GM18868 (cell line): ENCODE measurements around the gene ZCCHC4.

Experiments used
- ATAC-seq: cut with Tn5 transposase; IDR thresholded peaks from one replicate; pipeline ENCODE4 v1.9.1; 2021; ENCODE audit warnings: mild to moderate bottlenecking, moderate library complexity; ENCODE audit not compliant: unreplicated experiment

ZCCHC4 gene

GRCh38 chr4:25312496-25313200 lies at the start of gene ZCCHC4:
Gene ZCCHC4, plus strand, starts transcription at chr4:25312774. Its CDS starts 36 bp downstream, at chr4:25312810.
- peak; percentile 82 for ATAC-seq

- ATAC-seq, result no peak
Observed at GRCh38 chr4:25271866-25272265, 40.7 kb upstream of the ZCCHC4 start.

GRCh38 chr4:25280210-25280609 lies 32.4 kb upstream of the ZCCHC4 start:
- ATAC-seq, result no peak

DNA sequence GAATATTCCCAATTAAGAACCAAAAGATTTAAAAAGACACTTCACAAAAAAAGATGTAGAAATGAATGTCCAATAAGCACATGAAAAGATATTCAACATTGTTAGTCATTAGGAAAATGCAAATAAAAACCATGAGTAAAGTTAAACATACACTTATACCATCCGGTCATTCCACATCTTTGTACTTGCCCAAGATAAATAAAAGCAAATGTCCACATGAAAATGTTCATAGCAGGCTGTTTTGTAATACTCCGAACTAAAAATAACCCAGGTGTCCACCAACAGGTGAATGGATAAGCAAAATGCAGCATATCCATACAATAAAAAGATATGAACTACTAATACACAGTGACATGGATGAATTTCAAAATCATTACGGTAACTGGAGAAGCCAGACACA lies 28.6 kb upstream of the ZCCHC4 start:
- ATAC-seq, result no peak

- ATAC-seq, result no peak
Observed at GRCh38 chr4:25284466-25284865, 28.1 kb upstream of the ZCCHC4 start.

DNA sequence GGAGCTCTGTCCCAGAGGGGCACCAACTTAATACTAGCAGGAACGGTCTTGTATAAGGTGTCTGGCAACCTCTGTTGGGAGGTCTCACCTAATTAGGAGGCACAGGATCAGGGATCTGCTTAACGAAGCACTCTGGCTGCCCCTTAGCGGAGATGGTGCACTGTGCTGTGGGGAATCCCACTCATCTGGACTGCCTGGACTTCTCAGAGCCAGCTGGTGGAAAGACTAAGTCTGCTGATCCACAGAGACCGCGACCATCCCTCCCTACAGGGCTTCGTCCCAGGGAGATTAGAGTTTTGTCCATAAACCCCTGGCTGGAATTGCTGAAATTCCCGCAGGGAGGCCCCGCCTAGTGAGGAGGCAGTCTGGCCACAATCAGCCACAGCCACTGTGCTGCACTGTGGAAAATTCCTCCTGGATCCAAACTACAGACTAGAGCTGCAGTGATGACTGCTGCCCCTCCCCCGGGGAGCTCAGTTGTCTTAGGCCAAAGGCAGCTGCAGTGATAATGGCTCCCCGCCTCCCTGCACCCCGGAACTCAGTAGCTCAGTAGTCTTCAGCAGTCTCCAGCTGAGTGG lies 22.0 kb upstream of the ZCCHC4 start:
- ATAC-seq, result no peak

DNA sequence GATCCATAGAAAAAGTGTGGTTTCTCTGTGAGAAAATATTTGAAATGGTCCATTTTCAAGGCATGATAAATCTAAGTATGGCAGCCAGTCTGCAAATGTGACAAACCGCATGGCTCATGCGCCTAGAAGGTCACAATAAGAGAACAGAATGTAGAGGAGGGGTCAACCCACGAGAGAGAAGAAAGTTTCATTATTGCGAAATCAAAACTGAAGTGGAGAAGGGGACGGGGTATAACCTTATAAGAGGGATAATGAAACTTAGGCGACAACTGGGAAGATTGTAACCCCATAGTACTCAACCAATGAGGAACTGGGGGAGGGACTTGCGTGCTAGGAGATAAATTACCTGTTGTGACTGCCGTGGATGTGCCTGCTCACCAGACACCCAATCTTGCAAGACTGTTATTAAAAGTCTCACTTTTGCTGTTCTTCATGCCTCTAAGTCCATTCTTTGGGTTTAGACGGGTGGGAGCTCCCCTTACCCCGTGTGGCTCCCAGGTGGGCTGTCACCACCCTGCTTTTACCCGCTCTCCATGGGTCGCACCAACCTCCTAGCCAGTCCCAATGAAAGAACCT lies 21.3 kb upstream of the ZCCHC4 start:
- ATAC-seq, result no peak

DNA sequence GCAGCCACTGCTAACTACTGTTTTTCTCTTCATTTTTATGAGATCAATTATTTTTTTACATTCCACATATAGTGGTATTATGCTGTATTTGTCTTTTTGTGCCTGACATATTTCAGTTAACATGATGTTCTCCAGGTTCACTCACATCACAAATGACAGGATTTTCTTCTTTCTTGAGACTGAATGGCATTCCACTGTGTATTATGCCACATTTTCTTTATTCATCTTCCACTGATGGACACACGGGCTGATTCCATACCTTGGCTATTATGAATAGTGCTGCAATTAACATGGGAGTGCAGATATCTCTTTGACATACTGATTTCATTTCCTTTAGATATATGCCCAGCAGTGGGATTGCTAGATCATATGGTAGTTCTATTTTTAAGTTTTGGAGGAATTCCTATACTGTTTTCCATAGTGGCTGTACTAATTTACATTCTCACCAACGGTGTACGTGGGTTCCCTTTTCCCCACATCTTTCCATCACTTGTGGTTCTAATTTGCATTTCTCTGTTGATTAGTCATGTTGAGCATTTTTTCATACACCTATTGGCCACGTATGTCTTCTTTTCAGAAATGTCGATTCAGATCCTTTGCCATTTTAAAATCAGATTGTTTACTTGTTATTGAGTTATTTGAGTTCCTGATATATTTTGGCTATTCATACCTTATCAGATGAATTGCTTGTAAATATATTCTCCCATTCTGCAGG lies 14.9 kb upstream of the ZCCHC4 start:
- no peak for ATAC-seq

GRCh38 chr4:25299476-25300203 lies 12.9 kb upstream of the ZCCHC4 start:
- no peak for ATAC-seq

DNA sequence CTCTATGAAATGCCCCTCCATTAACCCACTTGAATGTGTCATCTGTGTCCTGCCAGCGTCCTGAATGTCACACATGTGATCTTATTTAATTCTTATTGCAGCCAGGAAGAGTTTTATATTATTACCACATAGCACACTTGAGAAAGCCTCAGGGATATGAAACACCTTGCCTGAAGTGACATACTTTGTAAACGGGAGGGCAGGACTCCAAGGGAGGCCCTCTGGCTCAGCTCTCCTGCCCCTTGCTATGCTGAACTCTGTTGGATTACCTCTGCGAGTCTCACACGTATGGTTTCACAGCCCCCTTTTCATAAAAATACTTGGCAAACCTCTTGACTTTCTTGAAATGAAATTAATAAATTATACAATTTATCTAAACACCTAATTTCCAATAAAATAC lies 11.1 kb upstream of the ZCCHC4 start:
- ATAC-seq, result no peak

- no peak for ATAC-seq
Observed at GRCh38 chr4:25302626-25303025, 9.9 kb upstream of the ZCCHC4 start.

- no peak for ATAC-seq
Observed at GRCh38 chr4:25303578-25303977, 9.0 kb upstream of the ZCCHC4 start.

DNA sequence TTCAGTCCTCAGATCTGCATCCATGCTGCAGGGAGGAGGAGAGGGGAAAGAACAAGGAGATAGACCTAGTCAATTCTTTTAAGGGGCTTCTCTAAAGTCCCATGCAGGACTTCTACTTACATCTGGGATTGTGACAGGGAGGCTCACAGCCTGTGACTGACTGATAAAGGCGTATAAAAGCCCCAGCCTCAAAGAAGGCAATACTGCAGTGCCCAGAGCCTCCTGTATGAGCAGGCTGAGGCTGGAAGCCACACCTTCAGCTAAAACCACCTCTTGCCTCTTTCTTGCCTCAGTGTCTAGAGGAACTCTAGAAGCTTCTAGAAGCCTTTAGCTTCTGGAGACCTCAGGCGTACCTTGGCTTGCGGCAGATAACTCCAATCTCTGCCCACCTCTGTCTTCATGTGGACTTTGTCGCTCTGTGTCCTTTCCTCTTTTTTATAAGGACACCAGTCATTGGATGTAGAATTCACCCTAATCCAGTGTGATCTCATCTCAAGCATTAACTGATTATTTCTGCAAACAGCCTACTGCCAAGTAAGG lies 6.0 kb upstream of the ZCCHC4 start:
- ATAC-seq, result no peak

DNA sequence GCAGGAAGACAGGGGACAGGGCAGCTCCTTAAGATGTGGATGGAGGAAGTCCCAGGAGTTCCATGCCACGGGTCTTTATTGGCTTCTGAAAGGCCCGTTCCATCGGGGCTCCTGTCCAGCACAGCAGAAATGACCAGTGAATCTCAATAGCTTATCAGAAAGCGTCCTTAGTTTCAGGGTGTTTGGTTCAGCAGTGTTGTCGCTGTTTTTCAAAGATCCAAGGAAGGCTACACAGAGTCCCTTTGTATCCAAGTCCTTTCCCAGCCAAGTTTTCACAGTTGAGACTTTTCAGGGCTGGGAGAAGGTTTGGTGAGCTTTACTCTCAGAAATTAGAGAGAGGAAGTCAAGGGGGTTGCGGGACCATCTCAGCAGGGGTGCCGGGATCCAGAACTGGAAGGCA lies 5.0 kb upstream of the ZCCHC4 start:
- ATAC-seq, result no peak

DNA sequence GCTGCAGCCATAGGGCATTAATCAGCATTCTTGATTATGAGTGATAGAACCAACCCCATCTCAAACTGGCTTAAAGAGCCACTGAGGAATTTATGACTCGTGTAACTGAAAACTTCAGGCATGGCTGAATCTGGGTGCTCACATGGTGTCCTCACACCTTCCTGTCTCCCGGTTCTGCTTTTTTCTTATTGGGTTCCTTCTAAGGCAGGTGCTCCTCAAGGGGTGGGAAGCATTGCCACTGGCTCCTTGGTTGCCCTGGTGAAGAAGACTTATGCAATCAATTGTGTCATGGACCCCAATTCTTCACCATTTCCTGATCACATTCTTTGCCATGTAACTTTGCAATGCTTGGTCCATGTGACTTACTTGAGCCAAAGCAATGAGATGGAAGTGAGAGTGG lies 4.3 kb upstream of the ZCCHC4 start:
- ATAC-seq, result no peak

GRCh38 chr4:25308761-25309160 lies 3.8 kb upstream of the ZCCHC4 start:
- ATAC-seq, result no peak

DNA sequence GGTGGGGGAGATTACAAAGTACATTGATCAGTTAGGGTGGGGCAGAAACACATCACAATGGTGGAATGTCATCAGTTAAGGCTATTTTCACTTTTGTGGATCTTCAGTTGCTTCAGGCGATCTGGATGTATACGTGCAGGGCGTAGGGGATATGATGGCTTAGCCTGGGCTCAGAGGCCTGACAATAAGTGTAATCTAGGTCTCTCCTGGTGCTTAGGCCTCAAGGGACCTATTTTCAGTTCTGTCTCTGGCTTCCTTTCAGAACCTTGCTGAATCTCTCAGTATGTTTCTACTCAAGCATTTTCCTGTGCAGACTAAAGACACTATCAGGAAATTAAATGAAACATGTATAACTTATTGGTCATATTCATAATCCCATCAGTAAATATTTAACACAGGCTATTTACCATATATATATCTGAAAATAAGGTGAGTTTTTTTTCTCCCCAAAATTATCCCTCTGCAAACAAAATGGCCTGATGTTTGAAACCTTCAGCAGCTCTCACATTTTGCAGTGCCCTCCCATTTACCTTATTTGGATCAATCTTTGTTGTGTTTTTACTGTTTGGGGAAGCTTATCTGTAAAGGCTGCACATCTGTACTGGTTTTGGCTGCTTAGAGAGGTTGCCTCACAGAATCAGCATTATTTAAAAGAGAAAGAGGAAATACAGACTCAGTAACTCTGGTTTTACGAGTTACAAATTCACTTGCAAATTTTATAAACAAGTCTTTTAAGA lies 2.3 kb upstream of the ZCCHC4 start:
- peak; percentile 55 for ATAC-seq

- ATAC-seq, result peak; percentile 16
Observed at GRCh38 chr4:25310803-25311166, 1.8 kb upstream of the ZCCHC4 start.

- no peak for ATAC-seq
Observed at GRCh38 chr4:25313201-25313895, 774 bp downstream of the ZCCHC4 start.

DNA sequence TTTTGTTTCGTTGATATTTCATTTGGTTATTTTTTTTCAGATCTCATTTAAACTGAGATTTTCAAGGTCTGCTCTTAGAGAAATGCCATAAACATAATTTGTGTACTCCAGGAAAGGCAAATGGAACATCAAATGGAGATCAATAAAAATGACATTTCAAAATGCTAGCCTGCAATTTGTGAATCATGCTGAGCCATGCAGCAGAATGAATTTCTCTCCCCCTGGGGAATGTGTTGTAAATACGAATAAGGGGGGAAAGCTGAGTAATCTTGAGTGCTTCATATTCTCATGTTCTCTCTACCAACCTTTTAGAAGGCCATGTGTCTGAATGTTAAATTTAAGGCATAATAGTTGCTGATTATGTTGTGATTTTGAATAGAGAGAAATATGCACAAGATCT lies 7.8 kb downstream of the ZCCHC4 start:
- no peak for ATAC-seq
